Nephron (organoid): ENCODE measurements around the gene ZCCHC4.
A peak's percentile ranks its signal among the peaks of the same experiment; 100 is the strongest.

Experiments
- H3K27ac Mint-ChIP-seq, 3 experiments: 2 replicates each; pipeline ENCODE4 v1.8.0; 2020; ENCODE audit warnings: mixed read lengths in 3 of 3, mild to moderate bottlenecking in 2 of 3, moderate library complexity in 1 of 3
- H3K27me3 Mint-ChIP-seq: 2 replicates; pipeline ENCODE4 v1.8.0; 2021; ENCODE audit warnings: low read depth, mild to moderate bottlenecking, moderate library complexity, mixed read lengths
- H3K36me3 Mint-ChIP-seq: 2 replicates; pipeline ENCODE4 v1.8.0; 2020; ENCODE audit warnings: low read depth, mixed read lengths
- H3K4me1 Mint-ChIP-seq: 2 replicates; pipeline ENCODE4 v1.8.0; 2020; ENCODE audit warnings: mixed read lengths
- H3K4me3 Mint-ChIP-seq, 3 experiments: 2 replicates each; pipeline ENCODE4 v1.8.0; 2020; ENCODE audit warnings: mild to moderate bottlenecking in 3 of 3, mixed read lengths in 3 of 3, moderate library complexity in 2 of 3
- H3K9me3 Mint-ChIP-seq: 2 replicates; pipeline ENCODE4 v1.8.0; 2020; ENCODE audit warnings: mixed read lengths
- CTCF ChIP-seq, 3 experiments: fragments of 200-600 bp; sonication (generic); IDR thresholded peaks; one replicate each; pipeline ENCODE4 v1.5.0; 2021; ENCODE audit warnings: antibody characterized with exemption in 3 of 3; ENCODE audit not compliant: unreplicated experiment in 3 of 3

Gene ZCCHC4

GRCh38 chr4:25356068-25356467 is 43.5 kb downstream of the ZCCHC4 start:
- TF ChIP-seq CTCF (IDR thresholded peaks at IDR 0.05; ENCODE audit: unreplicated experiment in 3 of 3), result no peak
- H3K36me3 Mint-ChIP-seq, result peaks cover 26% of the 10 kb centered on the region
- H3K4me1 Mint-ChIP-seq, result no peaks in the 10 kb centered on the region
- no peak overlapping the region for H3K27ac Mint-ChIP-seq
- no peaks in the 10 kb centered on the region for H3K27me3 Mint-ChIP-seq
- H3K9me3 Mint-ChIP-seq, result no peaks in the 10 kb centered on the region
- H3K4me3 Mint-ChIP-seq, result no peak overlapping the region

DNA sequence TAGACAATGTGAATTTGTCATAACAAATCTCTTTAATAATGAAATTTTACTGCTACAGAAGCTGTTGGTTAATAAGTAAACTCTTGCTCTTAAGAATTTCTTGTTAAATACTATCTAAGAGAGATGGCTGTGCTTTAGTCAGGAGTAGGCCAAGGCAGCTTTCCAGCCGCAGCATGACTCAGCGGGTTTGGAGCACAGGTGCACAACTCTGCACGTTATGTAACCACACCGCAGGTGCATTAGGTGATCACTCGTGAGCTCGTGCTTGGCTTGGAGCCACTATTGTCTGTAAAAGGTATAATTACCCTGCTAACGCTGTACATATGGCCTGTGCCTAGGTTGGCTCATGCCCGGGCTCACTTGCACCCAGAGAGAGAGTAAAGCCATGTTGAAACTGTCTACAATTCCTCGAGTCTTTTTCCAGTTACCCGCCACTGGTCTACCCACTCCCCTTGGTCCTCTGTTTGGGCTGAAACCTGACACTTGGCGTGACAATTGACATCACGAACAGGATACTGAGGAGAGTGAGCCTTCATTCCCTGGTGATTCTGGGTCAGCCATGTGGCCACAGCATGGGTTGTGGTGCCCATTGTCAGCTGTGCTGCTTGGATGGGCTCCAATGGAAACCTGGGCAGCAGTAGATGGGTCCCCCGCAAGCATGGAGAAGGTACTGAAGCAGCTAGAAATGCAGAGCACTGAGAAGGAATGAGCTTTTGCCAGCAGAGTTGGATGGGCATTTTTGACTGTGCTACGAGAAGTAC is 46.1 kb downstream of the ZCCHC4 start:
- H3K27ac Mint-ChIP-seq, result no peak overlapping the region
- no peaks in the 10 kb centered on the region for H3K4me1 Mint-ChIP-seq
- H3K9me3 Mint-ChIP-seq, result no peaks in the 10 kb centered on the region
- peaks cover 31% of the 10 kb centered on the region for H3K36me3 Mint-ChIP-seq
- H3K4me3 Mint-ChIP-seq, result no peak overlapping the region
- no peaks in the 10 kb centered on the region for H3K27me3 Mint-ChIP-seq
- no peak for TF ChIP-seq CTCF (IDR thresholded peaks at IDR 0.05; ENCODE audit: unreplicated experiment in 3 of 3)

DNA sequence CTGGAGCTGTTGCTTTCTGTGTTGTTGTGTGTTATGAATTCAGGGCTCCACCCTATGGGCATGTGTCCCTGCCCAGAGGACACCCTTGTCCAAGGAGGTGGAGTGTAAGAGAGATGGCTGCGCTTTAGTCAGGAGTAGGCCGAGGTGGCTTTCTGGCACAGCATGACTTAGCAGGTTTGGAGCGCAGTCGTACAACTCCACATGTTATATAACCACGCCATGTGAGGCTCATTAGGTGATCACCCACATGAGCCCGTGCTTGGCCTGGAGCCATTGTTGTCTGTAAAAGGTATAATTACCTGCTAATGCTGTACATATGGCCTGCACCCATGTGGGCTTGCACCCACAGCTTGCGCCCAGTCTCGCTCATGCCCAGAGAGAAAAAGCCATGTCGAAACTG is 48.7 kb downstream of the ZCCHC4 start:
- Mint-ChIP-seq H3K27me3 (no peaks in the 10 kb centered on the region), H3K36me3 (peaks cover 31% of the 10 kb centered on the region), H3K27ac (no peak overlapping the region), H3K4me3 (no peak overlapping the region), H3K4me1 (no peaks in the 10 kb centered on the region), H3K9me3 (no peaks in the 10 kb centered on the region)
- no peak for TF ChIP-seq CTCF (IDR thresholded peaks at IDR 0.05; ENCODE audit: unreplicated experiment in 3 of 3)

GRCh38 chr4:25367004-25367621 is 54.5 kb downstream of the ZCCHC4 start:
- H3K36me3 Mint-ChIP-seq, result peaks cover under 1% of the 10 kb centered on the region
- H3K4me3 Mint-ChIP-seq, result no peak overlapping the region
- no peaks in the 10 kb centered on the region for H3K4me1 Mint-ChIP-seq
- TF ChIP-seq CTCF (IDR thresholded peaks at IDR 0.05; ENCODE audit: unreplicated experiment in 3 of 3), result peak; percentile 63 to 84 (median 76)
- H3K27ac Mint-ChIP-seq, result no peak overlapping the region
- no peaks in the 10 kb centered on the region for H3K27me3 Mint-ChIP-seq
- no peaks in the 10 kb centered on the region for H3K9me3 Mint-ChIP-seq

- no peaks in the 10 kb centered on the region for H3K36me3 Mint-ChIP-seq
- no peak overlapping the region for H3K27ac Mint-ChIP-seq
- no peaks in the 10 kb centered on the region for H3K9me3 Mint-ChIP-seq
- no peaks in the 10 kb centered on the region for H3K27me3 Mint-ChIP-seq
- no peak overlapping the region for H3K4me3 Mint-ChIP-seq
- no peak for TF ChIP-seq CTCF (IDR thresholded peaks at IDR 0.05; ENCODE audit: unreplicated experiment in 3 of 3)
- H3K4me1 Mint-ChIP-seq, result no peaks in the 10 kb centered on the region
Measured at GRCh38 chr4:25367877-25368276, 55.3 kb downstream of the ZCCHC4 start.

DNA sequence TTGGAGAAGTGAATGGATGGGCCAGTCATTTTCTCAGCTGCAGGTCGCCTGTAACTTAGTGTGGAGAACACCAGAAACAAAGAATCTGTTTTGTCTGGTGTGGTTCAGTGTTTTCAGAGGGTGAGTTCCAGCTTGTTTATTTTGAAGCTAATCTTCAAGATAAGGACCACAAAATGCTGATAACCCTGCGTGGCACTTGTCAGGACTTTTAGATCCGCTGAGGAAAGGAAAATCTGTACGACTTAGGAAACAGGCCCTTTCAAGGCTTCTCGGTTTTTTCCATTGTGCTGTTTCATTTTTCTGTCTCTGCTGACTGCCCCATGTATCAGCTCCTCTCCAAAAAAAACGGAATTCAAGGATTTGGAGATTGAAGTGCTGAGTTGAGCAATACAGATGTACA is 55.7 kb downstream of the ZCCHC4 start:
- Mint-ChIP-seq H3K4me3 (no peak overlapping the region), H3K27me3 (no peaks in the 10 kb centered on the region)
- TF ChIP-seq CTCF (IDR thresholded peaks at IDR 0.05; ENCODE audit: unreplicated experiment in 3 of 3), result no peak

More for the DNA sequence above, 55.7 kb downstream of the ZCCHC4 start:
- no peaks in the 10 kb centered on the region for H3K36me3 Mint-ChIP-seq
- H3K27ac Mint-ChIP-seq, result no peak overlapping the region
- no peaks in the 10 kb centered on the region for H3K4me1 Mint-ChIP-seq
- H3K9me3 Mint-ChIP-seq, result no peaks in the 10 kb centered on the region
